HG02943 (cell line): ENCODE measurements around the gene CAMSAP1.

Experiments used
- ATAC-seq: cut with Tn5 transposase; IDR thresholded peaks from one replicate; pipeline ENCODE4 v1.9.1; 2021; ENCODE audit warnings: mild to moderate bottlenecking, low read depth, moderate library complexity; ENCODE audit not compliant: unreplicated experiment

The CAMSAP1 gene

GRCh38 chr9:135885100-135885853 is 22.1 kb downstream of the CAMSAP1 start:
- no peak for ATAC-seq

GRCh38 chr9:135884328-135885035 is 22.9 kb downstream of the CAMSAP1 start:
- no peak for ATAC-seq

DNA sequence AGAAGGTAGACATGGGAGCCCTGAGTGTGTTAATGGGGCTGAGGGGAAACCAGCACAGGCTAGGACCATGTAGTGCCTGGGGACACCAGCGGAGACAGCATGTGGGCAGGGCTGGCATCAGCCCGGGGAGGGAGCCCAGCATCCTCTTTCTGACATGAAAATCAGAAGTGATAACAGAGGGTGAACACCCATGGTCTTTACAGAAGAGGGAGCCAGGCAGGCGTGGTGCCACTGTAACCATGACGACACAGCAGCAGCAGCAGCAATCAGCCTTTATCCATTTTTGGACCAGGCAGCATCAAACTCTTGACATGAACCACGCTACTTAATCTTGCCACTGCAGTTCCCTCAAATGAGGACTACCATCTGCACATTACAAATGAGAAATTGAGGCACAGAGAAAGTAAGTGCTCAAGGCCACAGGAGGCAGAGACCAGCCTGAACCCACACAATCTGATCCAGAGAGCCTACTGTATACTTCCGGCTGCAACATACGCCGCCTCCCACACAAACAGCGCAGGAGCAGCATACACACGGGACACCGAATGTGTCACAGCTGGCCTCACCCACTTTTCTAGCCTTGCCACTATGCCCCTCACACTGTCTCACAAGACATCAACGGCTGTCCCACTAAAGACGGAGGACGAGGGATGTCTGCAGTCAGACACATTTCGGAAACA is 23.8 kb downstream of the CAMSAP1 start:
- ATAC-seq = no peak

- ATAC-seq = no peak
Measured at GRCh38 chr9:135882011-135882410, 25.3 kb downstream of the CAMSAP1 start.

DNA sequence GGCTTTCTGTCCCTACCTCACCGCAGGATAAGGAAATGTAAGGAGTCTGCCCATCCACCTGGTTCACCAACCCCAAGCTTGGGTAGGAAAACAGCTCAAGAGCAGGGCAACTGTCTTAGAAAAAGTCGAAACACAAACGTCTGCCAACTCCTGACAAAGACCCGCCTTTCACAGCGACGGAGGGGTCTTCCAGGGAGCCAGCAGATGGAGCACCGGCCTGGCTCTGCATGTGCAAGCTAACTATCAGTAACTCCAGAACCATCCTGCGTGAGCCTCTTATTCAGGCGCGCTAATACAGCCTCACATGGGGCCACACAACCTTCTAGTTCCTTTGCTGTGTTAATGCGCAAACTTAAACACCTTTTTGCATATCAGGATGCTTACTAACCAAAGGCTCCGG is 26.9 kb downstream of the CAMSAP1 start:
- ATAC-seq = no peak

DNA sequence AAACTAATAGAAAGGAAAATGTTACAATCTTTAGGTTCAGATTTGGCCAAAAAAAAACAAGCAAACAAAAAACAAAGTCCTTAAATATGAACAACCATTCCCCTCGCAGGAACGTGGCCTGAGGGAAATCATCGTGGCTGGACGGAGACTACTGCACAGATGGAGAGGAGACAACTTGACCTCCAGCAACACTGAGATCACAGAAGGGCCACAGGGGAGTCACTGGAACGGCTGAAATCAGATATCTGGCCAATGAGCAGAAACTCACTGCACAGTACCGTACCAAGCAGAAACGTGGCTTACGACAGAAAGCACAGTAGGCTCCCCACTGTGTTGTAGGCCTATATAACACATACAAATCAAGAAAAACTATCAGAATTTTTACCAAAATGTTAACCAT is 27.7 kb downstream of the CAMSAP1 start:
- ATAC-seq = no peak

GRCh38 chr9:135879237-135879601 is 28.1 kb downstream of the CAMSAP1 start:
- ATAC-seq = no peak

DNA sequence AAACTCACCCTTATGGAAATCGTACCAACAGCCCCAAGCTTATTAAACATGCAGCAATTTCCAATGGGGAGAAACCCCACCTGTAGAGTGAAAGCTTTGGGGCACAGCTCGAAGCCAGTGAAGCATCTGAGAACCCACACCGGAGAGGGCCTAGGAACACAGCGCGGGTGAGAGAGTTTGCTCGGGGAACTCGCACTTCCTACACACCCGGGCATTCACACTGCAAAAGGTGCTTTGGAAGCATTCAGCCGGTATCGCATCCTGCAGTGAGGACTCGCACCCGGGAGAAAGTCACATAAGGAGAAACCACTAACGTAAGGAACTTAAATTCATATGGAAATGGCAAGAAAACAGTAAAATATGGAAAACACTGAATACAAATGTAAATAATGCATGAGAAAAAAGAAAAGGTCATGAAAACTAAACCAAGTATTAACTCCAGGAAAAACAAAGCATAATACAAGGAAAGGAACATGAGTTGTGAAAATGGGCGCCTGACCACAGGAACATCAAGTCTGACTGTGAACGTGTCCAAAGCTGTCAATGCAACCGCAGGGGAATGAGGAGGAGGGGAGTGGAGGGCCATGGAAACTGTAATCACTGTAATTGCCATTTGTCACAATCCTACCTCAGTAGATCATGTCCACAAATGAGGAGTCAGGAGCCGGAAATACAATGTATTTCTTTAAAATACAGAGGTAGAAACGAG is 28.7 kb downstream of the CAMSAP1 start:
- no peak for ATAC-seq

DNA sequence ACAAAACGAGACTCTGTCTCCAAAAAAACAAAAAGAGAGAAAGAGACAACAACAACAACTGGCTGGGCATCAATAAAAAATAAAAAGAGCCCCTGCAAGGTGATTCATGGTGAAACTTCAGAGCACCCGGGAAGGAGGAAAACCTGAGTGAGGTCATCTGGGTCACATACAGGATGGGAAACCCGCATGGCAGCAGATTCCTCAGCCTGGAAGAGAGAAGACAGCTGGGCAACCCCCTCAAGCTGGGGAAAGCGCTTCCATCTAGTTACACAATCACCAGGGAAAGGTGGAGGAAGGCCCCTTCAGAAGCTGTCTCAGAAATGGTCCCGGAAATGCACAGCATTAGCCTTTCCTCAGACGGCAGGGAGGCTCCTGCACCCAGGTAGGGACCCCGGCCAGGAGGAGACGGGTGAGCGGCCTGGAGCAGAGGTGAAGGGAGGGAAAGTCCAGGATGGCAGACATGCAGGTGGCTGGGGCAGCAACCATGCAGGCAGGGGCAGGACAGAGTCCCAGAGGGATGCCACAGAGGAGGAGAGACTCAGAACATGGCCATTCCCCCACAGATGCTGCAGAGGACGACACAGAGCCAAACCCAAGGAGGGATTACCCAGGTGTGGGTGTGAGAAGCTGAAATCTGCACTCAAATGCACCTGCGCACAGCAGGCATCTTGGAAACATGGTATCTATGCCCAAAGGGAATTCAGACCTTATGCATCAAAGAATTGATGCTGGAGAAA is 29.4 kb downstream of the CAMSAP1 start:
- ATAC-seq = no peak

- no peak for ATAC-seq
Measured at GRCh38 chr9:135876936-135877335, 30.4 kb downstream of the CAMSAP1 start.

DNA sequence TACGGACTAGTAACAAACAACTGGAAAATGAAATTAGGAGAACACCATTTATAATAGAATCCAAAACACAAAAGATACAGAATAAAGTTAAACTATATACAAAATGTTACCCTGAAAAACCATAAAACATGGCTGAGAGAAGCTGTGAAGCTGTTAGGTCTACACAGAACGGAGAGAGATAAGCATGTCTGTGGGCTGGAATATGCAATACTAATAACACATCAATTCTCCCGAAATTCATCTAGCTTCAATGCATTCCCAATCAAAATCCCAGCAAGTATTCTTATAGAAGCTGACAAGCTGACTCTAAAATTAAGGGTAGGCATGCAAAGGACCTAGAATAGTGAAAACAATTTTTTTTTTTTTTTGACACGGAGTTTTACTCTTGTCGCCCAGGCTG is 32.5 kb downstream of the CAMSAP1 start:
- no peak for ATAC-seq

GRCh38 chr9:135869909-135870308 is 37.4 kb downstream of the CAMSAP1 start:
- no peak for ATAC-seq

- ATAC-seq = no peak
Measured at GRCh38 chr9:135865531-135865930, 41.8 kb downstream of the CAMSAP1 start.

- no peak for ATAC-seq
Measured at GRCh38 chr9:135864447-135865049, 42.8 kb downstream of the CAMSAP1 start.

- ATAC-seq = no peak
Measured at GRCh38 chr9:135862809-135863208, 44.5 kb downstream of the CAMSAP1 start.

DNA sequence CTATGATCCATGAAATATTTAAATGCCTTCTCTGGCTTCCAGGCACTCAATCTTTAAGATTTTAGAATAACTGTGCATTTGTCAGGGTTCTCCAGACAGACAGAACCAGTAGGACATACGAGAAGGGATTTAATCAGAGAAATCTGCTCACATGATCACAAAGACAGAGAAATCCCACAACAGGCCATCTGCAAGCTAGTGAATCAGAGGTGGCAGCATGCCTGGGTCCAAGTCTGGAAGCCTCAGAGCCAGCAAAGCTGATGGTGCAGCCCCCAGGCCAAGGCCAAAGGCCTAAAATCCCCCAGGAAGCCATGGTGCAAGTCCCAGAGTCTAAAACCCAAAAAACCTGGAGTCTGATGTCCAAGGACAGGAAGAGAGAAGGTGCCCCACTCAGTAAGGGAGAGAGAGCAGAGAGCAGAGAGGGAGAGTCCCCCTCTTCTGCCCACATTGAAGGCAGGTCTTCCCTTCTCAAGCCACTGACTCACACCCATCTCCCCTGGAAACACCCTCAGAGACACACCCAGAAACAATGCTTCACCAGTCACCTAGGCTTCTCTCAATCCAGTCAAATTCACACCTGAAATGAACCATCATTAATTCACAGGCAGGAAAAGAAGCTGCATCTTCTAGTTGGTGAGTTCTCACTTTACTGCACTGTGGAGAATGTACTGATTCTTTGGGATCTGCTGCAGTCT is 48.7 kb downstream of the CAMSAP1 start:
- ATAC-seq = no peak

DNA sequence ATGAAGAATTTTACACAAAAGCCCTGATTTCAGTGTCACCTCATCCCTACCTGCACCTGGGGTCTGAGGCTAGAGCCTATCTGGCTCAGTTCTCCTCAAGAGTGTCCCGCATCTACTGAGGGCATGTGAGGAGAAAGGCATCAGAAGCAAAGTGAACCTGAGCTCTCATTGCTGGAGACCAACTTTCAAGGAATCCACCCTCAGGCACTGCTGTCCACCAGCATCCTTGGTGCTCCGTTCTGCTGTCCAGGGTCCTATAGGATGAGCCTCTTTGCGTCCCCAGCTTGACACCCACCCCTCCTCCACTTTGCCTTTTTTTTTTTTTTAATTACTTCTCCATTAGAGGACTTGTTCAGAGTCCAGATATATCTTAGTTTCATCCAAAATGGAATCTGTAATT is 49.5 kb downstream of the CAMSAP1 start:
- ATAC-seq = no peak

DNA sequence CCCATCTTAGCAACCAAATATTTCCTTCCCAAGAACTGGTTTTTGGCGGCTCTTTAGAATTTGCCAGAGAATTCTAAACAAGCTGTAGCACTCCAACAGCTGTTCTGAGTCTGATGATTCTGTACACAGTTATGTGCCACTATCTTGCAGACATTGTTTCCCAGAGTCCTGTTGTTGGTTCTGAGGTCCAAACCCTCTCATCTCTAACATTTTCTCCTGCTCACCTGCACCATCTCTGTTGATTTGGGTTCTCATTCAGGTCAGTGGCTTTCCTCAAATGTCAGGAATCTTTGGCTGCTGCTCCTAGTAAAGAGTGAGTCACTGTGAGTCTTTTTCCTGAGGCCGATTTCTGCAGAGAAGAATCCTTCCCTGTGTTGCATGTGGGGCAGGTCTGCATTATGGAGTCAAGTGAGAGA is 50.0 kb downstream of the CAMSAP1 start:
- no peak for ATAC-seq

GRCh38 chr9:135851748-135852147 is 55.6 kb downstream of the CAMSAP1 start:
- ATAC-seq = no peak
